Smooth muscle cell (in vitro differentiated cells): ENCODE data around the gene EGLN3. TPM values are rescaled to one million over a fixed set of nuclear protein-coding genes. Genes with fewer than 3 reads are reported as not detected.
A peak's percentile ranks its signal among the peaks of the same experiment; 100 is the strongest.

ENCODE experiments used
- DNase-seq: peaks from one replicate; lab custom pipeline; 2025; ENCODE audit not compliant: unreplicated experiment; lab: John Stamatoyannopoulos, UW
- H2AFZ ChIP-seq: fragments of 200-600 bp; sonication (generic); 2 replicates; pipeline ENCODE4 v1.6.0; 2016; ENCODE audit warnings: antibody characterized with exemption, low read depth, mild to moderate bottlenecking
- H3F3A ChIP-seq: fragments of 200-600 bp; sonication (generic); 2 replicates; pipeline ENCODE4 v1.6.0; 2017; ENCODE audit warnings: antibody characterized with exemption, low read depth
- H3K27ac ChIP-seq: fragments of 200-600 bp; sonication (generic); 2 replicates; pipeline ENCODE4 v1.5.1; 2016; ENCODE audit warnings: low read depth, mild to moderate bottlenecking
- H3K27me3 ChIP-seq: fragments of 200-600 bp; sonication (generic); 2 replicates; pipeline ENCODE4 v1.6.1; 2016; ENCODE audit warnings: low read depth, mild to moderate bottlenecking
- H3K36me3 ChIP-seq: fragments of 200-600 bp; sonication (generic); 2 replicates; pipeline ENCODE4 v1.5.1; 2016; ENCODE audit warnings: low read depth
- H3K4me1 ChIP-seq: fragments of 200-600 bp; sonication (generic); 2 replicates; pipeline ENCODE4 v1.5.1; 2016; ENCODE audit warnings: low read depth
- H3K4me2 ChIP-seq: fragments of 200-600 bp; sonication (generic); 2 replicates; pipeline ENCODE4 v1.6.0; 2016; ENCODE audit warnings: mild to moderate bottlenecking
- H3K4me3 ChIP-seq: fragments of 200-600 bp; sonication (generic); 2 replicates; pipeline ENCODE4 v1.5.1; 2016; ENCODE audit warnings: mild to moderate bottlenecking
- H3K79me2 ChIP-seq: fragments of 200-600 bp; sonication (generic); 2 replicates; pipeline ENCODE4 v1.6.0; 2016; ENCODE audit warnings: low read depth, mild to moderate bottlenecking
- H3K9ac ChIP-seq: fragments of 200-600 bp; sonication (generic); 2 replicates; pipeline ENCODE4 v1.6.0; 2016; ENCODE audit warnings: low read depth
- H3K9me3 ChIP-seq: fragments of 200-600 bp; sonication (generic); replicated peaks from 2 replicates; pipeline ENCODE4 v1.5.1; 2016; ENCODE audit warnings: low read depth
- H4K20me1 ChIP-seq: fragments of 200-600 bp; sonication (generic); 2 replicates; pipeline ENCODE4 v1.6.0; 2016; ENCODE audit warnings: low read depth
- CTCF ChIP-seq: fragments of 200-600 bp; sonication (generic); IDR thresholded peaks from 2 replicates; pipeline ENCODE4 v1.5.1; 2017; ENCODE audit warnings: borderline replicate concordance, mild to moderate bottlenecking, antibody characterized with exemption; ENCODE audit not compliant: insufficient read depth, poor library complexity, severe bottlenecking
- WGBS: methylation state at CpG from one replicate; pipeline ENCODE4 v1.1.7; 2016; ENCODE audit warnings: low lambda C conversion rate; 5-methylcytosine and 5-hydroxymethylcytosine counted together
- polyA plus RNA-seq: library from polyadenylated mRNA; unstranded; fragments of >200 nt; fragmentation: Nextera tagmentation; extraction: Ambion mirVana; gene quantifications from 2 replicates; pipeline ENCODE4 v1.2.1, GENCODE V29; 2016
- total RNA-seq: library from RNA; depleted of rRNA; stranded (reverse); fragments of >200 nt; gene quantifications from 2 replicates; pipeline ENCODE4 v1.2.3, GENCODE V29; 2014

Gene EGLN3
- total and polyA plus RNA-seq, 2 experiments from 2014 or later: 127 to 146 TPM

- WGBS: 78% methylated on average over 1 of the region's 1 CpG
- H3K4me3 ChIP-seq: no peak overlapping the region
- no peak for DNase-seq
These were observed 17.8 kb upstream of the EGLN3 start for GRCh38 chr14:33968722-33969121.

GRCh38 chr14:33967138-33967537 is 16.3 kb upstream of the EGLN3 start:
- 46% methylated on average over 4 of the region's 4 CpGs for WGBS
- Histone ChIP-seq H3K9ac (no peak overlapping the region), H3K27ac (no peak overlapping the region), H4K20me1 (no peaks in the 10 kb centered on the region), H3K4me1 (peaks cover 10% of the 10 kb centered on the region), H3K9me3 (peaks cover 4% of the 10 kb centered on the region), H3K27me3 (no peaks in the 10 kb centered on the region), H3F3A (no peaks in the 10 kb centered on the region), H3K4me2 (no peak overlapping the region), H3K79me2 (no peaks in the 10 kb centered on the region), H2AFZ (no peak overlapping the region), H3K36me3 (no peaks in the 10 kb centered on the region), H3K4me3 (no peak overlapping the region)
- no peak for TF ChIP-seq CTCF
- DNase-seq: no peak

More at GRCh38 chr14:33968722-33969121, 17.8 kb upstream of the EGLN3 start:
- peaks cover 17% of the 10 kb centered on the region for H3K4me1 ChIP-seq
- no peaks in the 10 kb centered on the region for H3K36me3 ChIP-seq
- H4K20me1 ChIP-seq: no peaks in the 10 kb centered on the region
- H3K27me3 ChIP-seq: no peaks in the 10 kb centered on the region
- H3K9ac ChIP-seq: no peak overlapping the region
- no peak overlapping the region for H3K27ac ChIP-seq
- no peaks in the 10 kb centered on the region for H3F3A ChIP-seq
- H3K9me3 ChIP-seq: peaks cover 4% of the 10 kb centered on the region
- H2AFZ ChIP-seq: peak overlapping the region; percentile 0
- no peaks in the 10 kb centered on the region for H3K79me2 ChIP-seq
- H3K4me2 ChIP-seq: no peak overlapping the region
- TF ChIP-seq CTCF: no peak

- H3K9me3 ChIP-seq: peaks cover 4% of the 10 kb centered on the region
- H3K36me3 ChIP-seq: no peaks in the 10 kb centered on the region
- H3K4me2 ChIP-seq: no peak overlapping the region
- no peak overlapping the region for H3K27ac ChIP-seq
- no peak overlapping the region for H3K4me3 ChIP-seq
- H3K9ac ChIP-seq: no peak overlapping the region
- 72% methylated on average over 6 of the region's 6 CpGs for WGBS
- H3K4me1 ChIP-seq: peaks cover 10% of the 10 kb centered on the region
- no peaks in the 10 kb centered on the region for H3K79me2 ChIP-seq
- no peaks in the 10 kb centered on the region for H4K20me1 ChIP-seq
- DNase-seq: no peak
- H3F3A ChIP-seq: no peaks in the 10 kb centered on the region
- no peak overlapping the region for H2AFZ ChIP-seq
- no peak for TF ChIP-seq CTCF
- no peaks in the 10 kb centered on the region for H3K27me3 ChIP-seq
These were observed 15.4 kb upstream of the EGLN3 start for GRCh38 chr14:33966276-33966675.

- Histone ChIP-seq H3K9ac (no peak overlapping the region), H2AFZ (no peak overlapping the region), H3K79me2 (no peaks in the 10 kb centered on the region), H4K20me1 (no peaks in the 10 kb centered on the region), H3K4me2 (no peak overlapping the region), H3K27me3 (no peaks in the 10 kb centered on the region), H3K36me3 (no peaks in the 10 kb centered on the region), H3K4me1 (peaks cover 11% of the 10 kb centered on the region), H3K9me3 (no peaks in the 10 kb centered on the region), H3K27ac (no peak overlapping the region), H3F3A (no peaks in the 10 kb centered on the region), H3K4me3 (no peak overlapping the region)
- no peak for DNase-seq
- 84% methylated on average over 6 of the region's 6 CpGs for WGBS
- no peak for TF ChIP-seq CTCF
These were observed 13.9 kb upstream of the EGLN3 start for GRCh38 chr14:33964599-33965317.
